Activated CD4-positive, alpha-beta T cell treated with anti-CD3 and anti-CD28 coated beads, Interleukin-2, Interleukin-6, amounts not matched to agents 100 ng/mL and 50 ng/mL, durations not matched to agents 16 hours and 8 hours (primary cell): ENCODE measurements around the gene OCLN.
"Not testable (repeated sequence)": the region's sequence is repeated elsewhere in the genome, so short reads cannot be mapped to it uniquely, and the experiment has no call there.

Experiments
- DNase-seq: peaks from one replicate; pipeline ENCODE4 v3.0.0-alpha.2; 2020

Gene OCLN

DNA sequence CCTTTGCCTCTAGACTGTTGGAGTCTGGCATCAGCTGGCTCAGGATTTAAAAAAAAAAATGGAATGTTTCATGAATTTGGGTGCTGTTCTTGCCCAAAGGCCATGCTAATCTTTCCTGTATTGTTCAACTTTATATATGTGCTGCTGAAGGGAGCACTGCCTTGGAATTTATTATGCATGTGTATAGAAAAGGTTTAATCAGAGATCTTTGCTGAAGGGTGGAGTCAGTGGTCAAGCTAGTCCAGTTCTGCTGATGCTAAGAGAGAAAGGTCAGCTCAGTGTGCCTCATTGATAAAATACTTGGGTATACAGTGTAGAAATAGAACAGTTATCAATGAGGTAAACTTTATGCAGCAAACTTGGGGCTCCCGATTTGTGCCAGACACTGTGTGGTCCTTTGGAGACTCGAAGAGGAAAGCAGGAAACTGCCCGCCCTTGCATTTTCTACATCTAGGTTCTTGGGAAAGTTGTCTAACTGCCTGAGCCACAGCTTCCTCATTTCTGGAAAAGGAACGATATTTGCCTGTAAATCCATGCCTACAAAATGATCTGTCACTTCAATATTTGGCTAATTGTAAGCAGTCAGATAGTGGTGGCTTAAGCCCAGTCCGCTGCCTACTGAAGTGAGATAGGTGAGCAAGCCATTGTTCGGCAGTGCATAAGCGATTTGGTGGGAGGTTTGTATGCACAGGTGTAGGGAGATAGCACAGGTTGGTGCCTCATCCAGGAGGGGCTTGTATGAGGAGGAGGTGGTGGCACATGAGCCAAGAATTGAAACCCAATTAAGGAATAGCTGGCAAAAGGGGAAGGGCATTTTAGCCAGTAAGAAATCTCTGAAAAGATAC lies 38.2 kb downstream of the OCLN start:
- no peak for DNase-seq

DNA sequence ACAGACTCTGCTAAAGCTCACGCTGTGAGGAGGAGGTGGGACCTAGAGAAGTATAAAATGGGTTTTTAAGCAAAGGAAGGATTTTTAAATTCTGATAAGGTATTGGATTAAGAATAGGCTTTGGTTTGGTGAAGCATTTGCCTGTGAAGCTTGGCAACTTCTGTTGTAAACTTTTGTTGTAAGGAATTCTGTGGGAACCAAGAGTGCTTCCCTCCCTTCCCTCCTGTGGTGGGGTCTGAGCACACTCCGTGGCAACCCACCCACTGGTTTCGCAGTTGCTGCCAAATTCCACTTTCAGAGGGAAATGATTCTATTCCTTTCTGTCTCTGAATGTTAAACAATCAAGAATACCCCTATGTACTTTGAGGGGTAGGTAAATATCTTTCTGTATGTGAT lies 38.8 kb downstream of the OCLN start:
- no peak for DNase-seq

DNA sequence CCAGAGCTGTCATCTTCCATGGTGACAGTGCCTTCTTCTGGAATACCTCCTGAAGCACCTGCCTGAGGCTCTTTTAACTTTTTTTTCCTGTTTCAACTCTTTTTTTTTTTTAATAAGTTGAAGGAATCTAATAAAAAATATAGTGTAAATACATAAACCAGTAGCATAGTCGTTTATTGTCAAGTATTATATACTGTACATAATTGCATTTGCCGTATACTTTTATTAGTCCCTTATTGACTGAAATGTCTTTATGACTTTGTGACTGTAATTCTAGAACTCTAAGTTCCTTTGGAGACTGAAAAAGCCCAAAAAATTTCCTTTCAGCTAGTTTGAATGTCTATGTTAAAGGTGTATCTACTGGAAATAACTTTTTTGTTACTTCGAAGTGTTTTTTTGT lies 45.3 kb downstream of the OCLN start:
- DNase-seq: not testable (repeated sequence)

DNA sequence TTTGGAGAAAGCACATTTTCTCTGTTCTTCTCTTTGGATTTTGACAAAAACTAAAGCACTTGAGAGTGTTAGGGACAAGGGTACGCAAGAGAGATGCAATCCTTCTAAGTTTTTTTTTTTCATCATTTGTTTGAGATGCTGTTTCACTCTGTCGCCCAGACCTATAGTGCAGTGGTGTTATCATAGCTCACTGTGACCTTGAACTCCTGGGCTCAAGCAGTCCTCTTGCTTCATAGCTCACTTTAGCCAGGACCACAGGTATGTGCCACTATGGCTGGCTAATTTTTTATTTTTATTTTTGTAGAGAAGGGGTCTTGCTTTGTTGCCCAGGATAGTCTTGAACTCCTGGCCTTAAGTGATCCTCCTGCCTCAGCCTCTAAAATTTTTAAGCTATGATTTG lies 46.1 kb downstream of the OCLN start:
- DNase-seq: not testable (repeated sequence)

DNA sequence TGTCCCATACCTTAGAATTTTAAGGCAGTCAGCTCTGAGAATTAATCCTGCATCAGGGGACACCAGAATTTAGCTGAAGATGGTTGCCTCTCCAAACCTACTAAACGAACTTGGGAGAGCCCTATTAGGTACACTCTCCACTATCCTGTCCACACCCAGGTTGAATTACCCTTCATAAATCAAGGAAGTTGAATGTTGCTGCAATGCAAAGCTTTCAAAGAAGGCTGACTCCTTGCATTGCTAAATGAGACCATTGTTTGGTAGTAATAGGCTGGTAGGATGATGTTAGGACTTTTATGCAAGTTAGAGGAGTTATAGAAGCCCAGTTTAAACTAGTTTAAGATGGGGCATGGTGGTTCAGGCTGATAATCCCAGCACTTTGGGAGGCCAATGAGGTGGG lies 48.8 kb downstream of the OCLN start:
- not testable (repeated sequence) for DNase-seq

DNA sequence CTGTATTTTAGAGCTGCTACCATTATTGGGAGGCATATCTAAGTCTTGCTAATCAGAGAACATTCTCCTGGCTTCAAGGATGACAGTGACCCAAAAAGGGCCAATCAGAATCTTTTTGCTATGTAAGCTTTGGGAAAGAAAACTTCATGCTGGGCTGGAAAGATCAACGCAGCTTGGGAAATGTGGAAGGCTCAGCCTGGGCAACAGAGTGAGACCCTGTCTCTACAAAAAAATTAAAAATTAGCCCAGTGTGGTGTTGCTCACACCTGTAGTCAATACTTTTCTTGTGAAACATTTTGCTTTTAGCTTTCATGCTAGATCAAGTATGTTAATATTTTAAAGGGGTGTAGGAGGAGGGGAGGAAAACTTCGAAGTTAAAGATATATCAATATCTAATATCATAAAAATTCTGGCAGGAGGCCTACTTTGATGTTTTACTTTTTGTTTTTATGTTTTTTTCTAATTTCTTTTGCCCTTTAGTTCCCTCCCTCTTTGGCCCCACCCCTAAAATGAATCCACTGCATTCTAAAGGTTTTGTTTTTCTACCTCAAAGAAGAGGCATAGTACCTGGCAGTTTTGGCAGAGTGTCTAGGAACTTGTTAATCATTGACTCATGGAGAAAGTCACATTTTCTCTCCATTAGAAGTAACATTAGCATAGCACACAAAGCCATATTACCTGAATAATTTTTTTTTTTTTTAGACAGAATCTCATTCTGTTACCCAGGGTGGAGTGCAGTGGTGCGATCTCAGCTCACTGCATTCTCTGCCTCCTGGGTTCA lies 50.4 kb downstream of the OCLN start:
- DNase-seq: not testable (repeated sequence)

DNA sequence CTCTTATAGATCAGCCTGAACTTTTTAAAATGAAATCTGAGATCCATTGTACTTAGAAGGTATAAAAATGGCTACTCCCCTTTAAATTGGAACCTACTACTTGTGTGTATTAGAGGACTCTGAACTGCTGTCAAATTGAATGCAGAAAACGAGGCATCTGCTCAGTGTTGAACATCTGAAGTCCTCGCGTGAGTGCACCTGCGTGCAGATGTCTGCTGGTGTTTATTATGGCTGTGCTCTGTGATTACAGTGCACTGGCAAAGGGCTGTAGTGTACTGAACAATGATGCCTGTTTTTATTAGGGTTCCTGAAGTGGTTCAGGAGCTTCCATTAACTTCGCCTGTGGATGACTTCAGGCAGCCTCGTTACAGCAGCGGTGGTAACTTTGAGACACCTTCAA lies 52.0 kb downstream of the OCLN start:
- not testable (repeated sequence) for DNase-seq

DNA sequence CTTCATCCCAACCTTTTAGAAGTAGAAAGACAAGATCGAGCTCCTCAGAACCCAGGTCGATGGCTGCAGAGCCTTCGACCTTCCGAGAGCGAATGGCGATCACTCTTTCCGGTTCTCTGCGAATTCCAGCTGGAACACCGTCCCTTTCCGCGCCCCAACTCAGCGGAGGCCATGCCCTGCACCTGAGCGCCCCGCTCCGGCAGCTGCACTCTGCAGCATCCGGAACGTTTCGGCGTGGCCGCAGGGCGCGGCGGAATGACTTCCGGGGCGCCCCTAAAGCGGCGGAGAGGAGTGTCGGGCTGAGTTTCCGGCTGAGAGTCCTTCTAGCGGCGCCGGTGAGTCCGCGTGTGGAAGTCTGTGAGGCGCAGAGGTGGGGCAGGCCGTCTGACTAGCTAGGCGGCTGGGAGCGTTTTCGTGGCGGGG lies 67.3 kb downstream of the OCLN start, which contains the start of gene GTF2H2C:
Gene GTF2H2C (plus strand): TSS at position 284 of the 423 bp plus-strand sequence. CDS start 4,942 bp downstream, outside the sequence.
- peak; percentile 80 for DNase-seq

DNA sequence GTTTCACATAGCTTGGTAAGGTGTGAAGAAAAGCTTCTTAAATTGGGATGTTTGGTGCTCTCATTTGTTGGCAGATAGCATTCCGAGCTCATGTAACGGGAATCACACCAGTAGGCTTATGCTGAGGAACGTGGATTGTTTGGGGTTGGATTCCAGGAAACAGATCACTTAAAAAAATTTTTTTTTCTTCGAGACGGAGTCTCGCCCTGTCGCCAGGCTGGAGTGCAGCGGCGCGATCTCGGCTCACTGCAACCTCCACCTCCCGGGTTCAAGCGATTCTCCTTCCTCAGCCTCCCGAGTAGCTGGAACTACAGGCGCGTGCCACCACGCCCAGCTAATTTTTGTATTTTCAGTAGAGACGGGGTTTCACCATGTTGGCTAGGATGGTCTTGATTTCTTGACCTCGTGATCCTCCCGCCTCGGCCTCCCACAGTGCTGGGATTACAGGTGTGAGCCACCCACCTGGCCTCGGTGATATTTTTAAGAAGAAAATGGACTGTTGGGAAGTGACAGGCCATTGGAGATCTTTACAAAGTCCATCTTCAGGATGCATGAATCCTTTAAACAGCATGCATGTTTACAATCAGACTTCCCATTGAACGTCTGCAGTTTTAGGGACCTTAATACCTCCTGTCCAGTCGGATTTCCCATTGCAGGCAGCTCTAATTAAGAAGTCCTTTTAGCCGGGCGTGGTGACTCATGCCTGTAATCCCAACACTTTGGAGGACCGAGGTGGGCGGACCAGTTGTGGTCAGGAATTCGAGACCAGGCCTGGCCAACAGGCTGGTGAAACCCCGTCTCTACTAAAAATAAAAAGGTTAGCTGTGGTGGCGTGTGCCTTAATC lies 68.2 kb downstream of the OCLN start:
- not testable (repeated sequence) for DNase-seq

DNA sequence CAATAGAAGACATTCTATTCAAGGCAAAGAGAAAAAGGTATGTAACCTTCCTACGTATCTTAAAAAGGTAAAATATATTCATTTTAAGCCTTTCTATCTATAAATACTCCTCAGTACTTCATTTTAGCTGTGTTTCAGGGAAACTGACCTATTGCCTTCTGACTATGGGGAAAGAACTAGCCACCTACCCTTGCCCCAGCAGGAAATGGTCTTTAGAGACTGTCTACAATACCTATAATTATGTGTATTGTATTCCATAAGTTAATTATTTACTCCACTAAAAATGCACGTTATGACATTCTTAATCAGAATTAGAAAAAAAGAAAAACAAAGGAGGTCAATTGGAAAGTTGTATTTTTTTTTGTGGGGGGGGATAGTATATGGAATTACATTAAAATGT lies 73.6 kb downstream of the OCLN start:
- DNase-seq: not testable (repeated sequence)

DNA sequence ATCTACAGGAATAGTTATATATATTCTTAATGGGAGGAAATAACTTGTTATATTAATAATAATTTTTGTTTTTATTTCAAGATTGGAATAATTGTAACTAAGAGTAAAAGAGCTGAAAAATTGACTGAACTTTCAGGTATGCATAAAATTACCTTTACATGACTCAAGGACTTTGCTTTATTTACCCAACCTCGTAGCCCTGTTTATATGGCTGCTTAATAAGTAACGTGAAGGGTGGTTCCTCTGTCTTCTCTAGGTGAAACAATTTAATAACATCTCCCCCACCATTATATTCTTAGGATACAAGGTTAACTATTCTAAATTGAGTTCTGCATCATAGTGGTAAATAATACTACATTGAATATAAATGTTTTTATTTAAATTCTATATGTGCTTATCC lies 75.5 kb downstream of the OCLN start:
- not testable (repeated sequence) for DNase-seq

DNA sequence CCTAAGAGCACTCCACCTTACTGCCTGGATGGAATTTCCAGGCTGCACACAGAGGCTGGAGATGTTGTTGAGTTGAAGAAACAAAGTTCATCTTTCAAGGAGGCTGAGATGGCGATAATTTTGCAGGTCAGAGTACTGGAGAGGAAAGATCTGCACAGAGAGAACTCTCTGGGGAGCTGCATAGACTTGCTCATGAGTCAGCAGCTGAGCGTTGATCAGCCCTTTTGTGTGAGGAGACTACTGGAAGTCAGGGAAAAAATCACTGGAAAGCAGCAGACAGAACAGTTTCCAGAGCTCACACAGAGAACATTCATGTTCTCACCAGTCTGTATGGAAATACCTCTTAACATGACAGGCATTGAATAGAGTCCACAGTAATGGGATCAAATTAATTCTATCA lies 90.8 kb downstream of the OCLN start:
- not testable (repeated sequence) for DNase-seq

DNA sequence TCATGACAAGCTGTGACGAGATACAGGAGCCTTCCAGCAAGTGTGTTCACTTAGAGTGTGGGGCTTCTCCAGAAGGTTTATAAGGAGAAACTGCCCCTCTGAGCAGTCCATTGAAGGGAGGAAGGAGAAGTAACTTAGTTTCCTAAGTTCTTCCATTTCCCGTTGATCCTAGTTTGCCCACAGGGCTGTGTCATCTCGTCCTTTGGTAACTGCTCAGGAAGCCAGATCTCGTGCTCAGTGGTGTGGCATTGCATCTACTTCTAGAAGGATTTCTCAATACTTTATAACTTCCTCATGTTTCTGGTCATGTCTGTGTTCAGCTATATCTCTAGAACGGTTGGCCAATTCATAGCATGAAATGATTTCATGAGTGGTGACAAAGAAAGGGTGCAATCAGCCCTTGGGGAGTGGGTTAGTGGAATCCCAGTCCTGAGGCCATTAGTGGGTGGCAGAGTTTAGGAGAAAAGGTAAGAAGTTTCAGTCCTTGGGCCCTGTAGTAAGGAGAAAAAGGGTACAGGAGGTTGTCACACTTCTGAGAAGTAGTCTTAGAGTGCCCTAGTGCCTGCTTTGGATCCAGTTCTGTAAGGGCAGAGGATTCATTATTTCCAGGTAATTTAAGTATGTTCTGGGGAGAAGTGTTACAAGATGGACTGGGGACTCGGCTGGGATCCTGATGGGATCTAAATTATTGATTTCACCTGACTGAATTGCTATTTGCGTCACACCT lies 103.7 kb downstream of the OCLN start:
- DNase-seq: not testable (repeated sequence)

DNA sequence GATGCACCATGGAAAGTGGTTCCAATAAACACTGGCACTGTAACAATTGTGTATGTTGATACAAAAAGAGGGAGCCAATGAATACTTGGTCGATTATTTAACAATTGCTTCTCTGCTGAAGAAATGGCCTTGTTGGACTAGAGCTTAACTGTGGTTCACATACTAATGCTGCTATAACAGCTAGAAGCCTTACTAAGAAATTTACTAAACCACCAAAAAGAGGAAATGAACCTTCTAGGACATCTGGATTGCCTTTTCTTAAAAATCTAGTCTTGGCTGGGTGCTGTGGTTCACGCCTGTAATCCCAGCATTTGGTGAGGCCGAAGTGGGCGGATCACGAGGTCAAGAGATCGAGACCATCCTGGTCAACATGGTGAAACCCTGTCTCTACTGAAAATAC lies 109.4 kb downstream of the OCLN start:
- DNase-seq: not testable (repeated sequence)

DNA sequence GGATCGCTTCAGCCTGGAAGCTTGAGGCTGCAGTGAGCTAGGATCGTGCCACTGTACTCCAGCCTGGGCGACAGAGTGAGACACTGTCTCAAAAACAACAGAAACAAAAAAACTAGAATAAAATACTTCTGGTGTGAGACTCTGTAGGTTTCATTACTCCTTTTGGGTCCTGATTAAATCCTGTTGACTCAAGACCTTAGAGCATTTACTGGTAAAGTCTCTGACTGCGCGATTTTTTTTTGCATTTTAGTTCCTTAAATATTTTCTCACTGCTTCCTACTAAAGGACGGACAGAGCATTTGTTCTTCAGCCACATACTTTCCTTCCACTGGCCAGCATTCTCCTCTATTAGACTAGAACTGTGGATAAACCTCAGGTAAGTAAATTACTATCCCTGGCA lies 114.2 kb downstream of the OCLN start:
- DNase-seq: not testable (repeated sequence)
